Measurements from ENCODE around the gene CNPY2.
"Not testable (repeated sequence)": the region's sequence is repeated elsewhere in the genome, so short reads cannot be mapped to it uniquely, and the experiment has no call there.

CNPY2 gene

GRCh38 chr12:56315622-56316473, at the start of gene CNPY2:
Gene CNPY2 (minus strand): TSS chr12:56315988. CDS start chr12:56315217, 771 bp downstream.
- in situ Hi-C loops (cut with MboI; ENCODE audit: low sequenced_read_pairs), result no loop called here

GRCh38 chr12:56362130-56363059, 46.6 kb upstream of the CNPY2 start, which contains the start of gene APOF:
Gene APOF (minus strand): TSS chr12:56362857. CDS start chr12:56362745, 112 bp downstream.
- in situ Hi-C loops (cut with MboI; ENCODE audit: low sequenced_read_pairs), result no loop called here

- in situ Hi-C loops (cut with MboI; ENCODE audit: low sequenced_read_pairs), result no loop called here
These were observed 45.8 kb upstream of the CNPY2 start for GRCh38 chr12:56361487-56362129.

GRCh38 chr12:56359851-56360767, 44.3 kb upstream of the CNPY2 start, which contains the start of gene STAT2:
Gene STAT2 (minus strand): TSS chr12:56360107. CDS start chr12:56356571, 3,536 bp downstream.
- in situ Hi-C loops (cut with MboI; ENCODE audit: low sequenced_read_pairs), result no loop called here

- in situ Hi-C loops (cut with MboI; ENCODE audit: low sequenced_read_pairs), result no loop called here
These were observed 43.2 kb upstream of the CNPY2 start for GRCh38 chr12:56358836-56359532.

GRCh38 chr12:56351325-56351724, 35.5 kb upstream of the CNPY2 start:
- in situ Hi-C loops (cut with MboI; ENCODE audit: low sequenced_read_pairs), result no loop called here

- in situ Hi-C loops (cut with MboI; ENCODE audit: low sequenced_read_pairs), result no loop called here
These were observed 34.9 kb upstream of the CNPY2 start for GRCh38 chr12:56350662-56351061.

GRCh38 chr12:56348776-56349175, 33.0 kb upstream of the CNPY2 start:
- in situ Hi-C loops (cut with MboI; ENCODE audit: low sequenced_read_pairs), result no loop called here

GRCh38 chr12:56347255-56347654, 31.5 kb upstream of the CNPY2 start:
- in situ Hi-C loops (cut with MboI; ENCODE audit: low sequenced_read_pairs), result not testable (repeated sequence)

GRCh38 chr12:56346675-56347074, 30.9 kb upstream of the CNPY2 start:
- in situ Hi-C loops (cut with MboI; ENCODE audit: low sequenced_read_pairs), result no loop called here

- in situ Hi-C loops (cut with MboI; ENCODE audit: low sequenced_read_pairs), result not testable (repeated sequence)
These were observed 26.5 kb upstream of the CNPY2 start for GRCh38 chr12:56342290-56342689.

GRCh38 chr12:56341616-56342015, 25.8 kb upstream of the CNPY2 start:
- in situ Hi-C loops (cut with MboI; ENCODE audit: low sequenced_read_pairs), result no loop called here

- in situ Hi-C loops (cut with MboI; ENCODE audit: low sequenced_read_pairs), result no loop called here
These were observed 23.3 kb upstream of the CNPY2 start for GRCh38 chr12:56339158-56339422.

GRCh38 chr12:56338308-56339157, 22.7 kb upstream of the CNPY2 start, which contains the start of gene IL23A:
Gene IL23A (plus strand): TSS chr12:56338884. CDS start chr12:56339045, 161 bp downstream.
- in situ Hi-C loops (cut with MboI; ENCODE audit: low sequenced_read_pairs), result no loop called here

GRCh38 chr12:56337753-56338251, 22.0 kb upstream of the CNPY2 start:
- in situ Hi-C loops (cut with MboI; ENCODE audit: low sequenced_read_pairs), result no loop called here

- in situ Hi-C loops (cut with MboI; ENCODE audit: low sequenced_read_pairs), result no loop called here
These were observed 20.8 kb upstream of the CNPY2 start for GRCh38 chr12:56336361-56337167.

- in situ Hi-C loops (cut with MboI; ENCODE audit: low sequenced_read_pairs), result not testable (repeated sequence)
These were observed 19.7 kb upstream of the CNPY2 start for GRCh38 chr12:56335527-56335926.

GRCh38 chr12:56334490-56334793, 18.7 kb upstream of the CNPY2 start:
- in situ Hi-C loops (cut with MboI; ENCODE audit: low sequenced_read_pairs), result no loop called here
